Activated naive CD4-positive, alpha-beta T cell treated with Interleukin-2 at 50 U/mL for 16 hours (primary cell): ENCODE data around the gene SYTL3.
"Not testable (repeated sequence)": the region's sequence is repeated elsewhere in the genome, so short reads cannot be mapped to it uniquely, and the experiment has no call there.

Experiments
- DNase-seq: peaks from one replicate; pipeline ENCODE4 v3.0.0-alpha.2; 2020

The SYTL3 gene

DNA sequence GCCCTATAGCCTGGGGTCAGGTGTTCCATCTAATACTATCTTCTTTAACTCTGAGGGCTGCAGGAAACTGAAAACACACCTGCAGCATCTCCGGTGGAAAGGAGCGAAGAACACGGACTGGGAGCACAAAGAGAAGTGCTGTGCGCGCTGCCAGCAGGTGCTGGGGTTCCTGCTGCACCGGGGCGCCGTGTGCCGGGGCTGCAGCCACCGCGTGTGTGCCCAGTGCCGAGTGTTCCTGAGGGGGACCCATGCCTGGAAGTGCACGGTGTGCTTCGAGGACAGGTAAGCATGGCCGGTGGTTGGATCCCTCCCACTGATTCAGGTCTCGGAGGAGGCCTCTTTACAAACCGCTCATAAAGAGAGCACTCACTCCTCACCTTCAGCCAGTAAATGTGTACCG, 15.5 kb downstream of the SYTL3 start:
- DNase-seq: no peak

DNA sequence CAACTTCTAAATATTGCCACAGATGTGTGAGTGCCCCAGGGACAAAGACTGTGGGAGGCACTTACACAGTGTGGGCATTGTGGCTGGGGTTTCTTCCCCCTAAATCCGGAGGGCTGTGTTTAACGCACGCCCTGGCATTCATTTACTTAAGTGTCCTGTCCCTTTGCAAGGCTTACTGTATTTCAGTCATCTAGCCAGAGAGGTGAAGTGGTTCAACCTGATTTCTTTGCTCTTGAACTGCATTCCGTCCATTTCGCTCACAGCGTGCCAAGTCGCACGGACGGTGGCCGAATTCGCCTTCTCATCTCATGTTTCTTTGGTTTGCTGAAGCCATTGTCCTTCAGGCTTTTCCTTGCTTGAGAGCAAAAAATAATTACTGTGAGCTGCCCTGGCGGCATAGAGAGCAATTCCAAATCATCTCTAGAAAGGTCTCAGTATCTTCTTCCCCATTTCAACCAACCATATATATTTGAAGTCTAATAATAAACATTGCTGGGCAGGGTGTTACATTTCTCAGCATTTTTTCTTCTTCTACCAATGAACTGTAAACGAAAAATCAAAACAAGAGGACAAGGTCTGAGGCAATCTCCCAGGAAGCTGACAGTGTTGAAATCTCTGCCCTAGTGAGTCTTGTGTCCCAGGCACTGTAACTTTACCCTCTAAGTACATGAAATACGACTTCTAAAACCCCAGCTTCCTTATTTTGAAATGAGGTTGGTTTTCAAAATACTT, 16.9 kb downstream of the SYTL3 start:
- no peak for DNase-seq

DNA sequence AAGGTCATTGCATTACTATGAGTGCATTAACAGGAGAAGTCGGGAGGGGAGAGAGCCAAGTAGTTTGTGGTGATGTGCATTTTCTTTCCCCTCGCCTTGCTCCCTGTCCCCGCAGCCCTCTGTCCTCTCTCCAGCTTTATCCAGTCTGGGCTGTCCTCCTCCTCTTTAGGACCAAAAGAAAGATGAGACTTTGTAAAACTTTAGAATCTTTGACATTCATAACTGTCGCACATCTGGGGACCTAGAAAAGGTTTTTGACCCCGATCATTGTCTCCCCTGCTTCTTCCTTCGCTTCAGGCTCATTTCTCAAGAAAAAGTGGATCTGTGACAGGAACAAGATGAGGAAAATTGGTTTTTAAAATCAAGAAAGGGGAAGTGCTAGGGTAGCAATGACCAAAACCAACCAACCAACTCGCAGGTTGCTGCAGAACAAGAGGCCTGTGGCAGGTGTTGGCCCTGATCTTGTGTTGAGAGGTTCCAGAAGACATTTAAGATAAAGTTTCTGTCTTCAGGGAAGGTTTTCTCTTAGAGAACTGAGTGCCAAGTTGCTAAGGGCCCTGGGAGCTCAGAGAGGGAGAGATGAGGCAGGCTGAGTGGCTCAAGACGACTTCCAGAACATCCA, 17.6 kb downstream of the SYTL3 start:
- no peak for DNase-seq

DNA sequence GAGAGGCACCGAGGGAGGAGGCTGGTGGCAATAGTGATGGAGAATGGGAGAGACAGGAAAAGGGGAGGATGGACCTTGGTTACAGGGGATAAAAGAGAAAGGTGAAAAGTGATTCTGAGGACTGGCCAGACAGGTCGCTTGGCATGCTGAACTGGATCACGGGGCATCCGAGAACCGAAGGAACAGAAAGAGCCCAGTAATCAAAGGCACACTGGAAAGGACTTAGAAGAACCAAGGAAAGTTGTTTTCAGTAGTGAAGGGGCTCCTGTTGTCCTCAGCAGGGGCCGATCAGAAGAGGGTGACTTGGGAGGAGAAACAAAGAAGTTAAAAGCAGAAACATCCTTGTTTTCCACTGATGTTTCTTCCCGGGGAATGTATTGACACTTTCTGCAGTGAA, 18.9 kb downstream of the SYTL3 start:
- no peak for DNase-seq

DNA sequence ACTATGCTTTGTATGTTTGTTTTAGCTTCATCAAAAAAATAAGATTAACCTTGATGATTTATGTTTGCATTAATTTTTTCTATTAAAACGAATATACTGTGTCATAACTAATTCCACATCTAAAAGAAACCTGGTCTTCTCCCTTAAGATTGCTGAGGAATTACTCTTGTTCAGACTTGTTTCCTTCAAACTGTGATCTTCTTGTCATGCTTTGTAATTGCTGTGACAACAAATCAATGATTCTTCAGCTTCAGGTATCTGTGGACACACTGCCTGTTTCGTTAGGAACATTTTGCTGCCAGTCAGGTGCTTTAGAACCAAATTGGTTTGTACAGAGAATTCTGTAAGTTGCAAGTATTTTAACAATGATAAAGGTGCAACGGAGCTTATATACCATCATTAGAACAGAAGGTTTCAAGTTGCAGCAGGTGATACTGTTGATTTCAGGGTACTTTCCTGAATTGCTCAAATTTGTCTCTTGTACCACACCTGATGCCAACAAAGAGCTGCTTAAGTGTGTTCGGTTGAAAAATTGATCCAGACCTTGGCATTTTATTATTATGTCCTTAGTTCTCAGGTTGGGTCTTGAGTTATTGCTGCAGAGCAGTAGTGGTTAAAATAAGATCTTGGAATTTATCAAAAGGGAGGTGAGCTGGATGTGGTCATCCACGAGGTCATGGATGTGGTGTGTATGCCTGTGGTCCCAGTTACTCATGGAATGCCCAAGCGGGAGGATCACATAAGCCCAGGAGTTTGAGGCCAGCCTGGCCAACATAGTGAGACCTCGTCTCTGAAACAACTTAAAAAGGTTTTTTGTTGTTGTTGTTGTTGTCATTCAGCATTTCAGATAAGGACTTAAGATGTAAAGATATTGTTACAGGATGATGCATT, 19.5 kb downstream of the SYTL3 start:
- DNase-seq: no peak

DNA sequence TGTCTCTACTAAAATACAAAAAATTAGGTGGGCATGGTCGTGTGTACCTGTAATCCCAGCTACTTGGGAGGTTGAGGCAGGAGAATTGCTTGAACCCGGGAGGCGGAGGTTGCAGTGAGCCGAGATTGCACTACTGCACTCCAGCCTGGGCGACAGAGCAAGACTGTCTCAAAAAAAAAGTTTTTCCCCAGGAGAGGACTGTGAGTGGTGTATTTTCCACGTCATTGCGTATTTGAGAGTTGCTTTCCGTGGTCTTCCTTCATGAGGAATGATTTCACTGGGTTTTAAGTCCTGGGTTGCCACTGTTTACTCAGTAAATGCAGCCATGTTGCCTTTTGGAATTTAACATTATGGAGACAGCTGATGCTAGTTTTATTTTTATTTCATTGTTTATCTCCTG, 22.3 kb downstream of the SYTL3 start:
- not testable (repeated sequence) for DNase-seq

DNA sequence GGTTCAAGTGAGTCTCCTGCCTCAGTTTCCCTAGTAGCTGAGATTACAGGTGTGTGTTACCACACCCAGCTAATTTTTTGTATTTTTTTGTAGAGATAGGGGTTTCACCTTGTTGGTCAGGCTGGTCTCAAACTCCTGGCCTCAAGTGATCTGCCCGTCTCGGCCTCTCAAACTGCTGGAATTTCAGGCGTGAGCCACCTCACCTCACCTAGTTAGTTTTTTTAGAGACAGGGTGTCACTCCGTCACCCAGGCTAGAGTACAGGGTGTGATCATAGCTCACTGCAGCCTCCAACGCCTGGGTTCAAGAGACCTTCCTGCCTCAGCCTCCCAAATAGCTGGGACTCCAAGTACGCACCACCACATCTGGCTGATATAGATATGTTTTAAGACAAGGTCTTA, 22.9 kb downstream of the SYTL3 start:
- no peak for DNase-seq

DNA sequence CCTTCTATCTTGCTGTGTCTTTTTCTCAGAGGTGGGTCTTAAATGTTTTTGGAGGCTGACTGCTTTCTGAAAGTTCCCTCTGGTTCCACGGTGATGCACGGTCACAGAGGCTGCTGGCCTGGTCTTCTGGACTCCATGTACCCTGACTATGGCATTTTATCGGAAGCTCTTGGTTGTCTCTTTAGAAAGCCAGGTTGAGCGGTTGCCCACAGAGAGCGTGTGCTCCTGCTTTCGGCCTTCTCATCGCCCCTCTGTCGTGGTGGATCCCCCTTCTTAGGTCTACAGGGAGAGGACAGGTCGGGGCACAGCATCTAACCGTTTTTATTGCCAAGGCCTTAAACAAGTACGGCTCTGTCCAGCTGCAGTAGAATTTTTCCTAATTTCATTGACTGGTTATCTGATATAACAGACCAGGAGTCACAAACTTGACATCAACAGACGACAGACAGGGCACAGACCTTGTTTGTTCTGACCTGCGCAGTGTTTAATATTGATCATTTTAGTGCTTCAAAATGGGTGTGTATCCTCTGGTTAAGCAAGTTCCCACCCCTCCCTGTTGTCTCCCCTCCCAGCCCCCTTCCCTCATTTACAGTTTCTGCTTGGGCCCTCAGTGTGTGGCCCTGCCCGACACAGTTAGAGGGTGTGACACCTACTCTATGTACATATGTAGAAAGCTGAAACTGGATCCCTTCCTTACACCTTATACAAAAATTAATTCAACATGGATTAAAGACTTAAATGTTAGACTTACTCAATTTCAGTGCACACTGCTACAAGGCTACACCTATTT, 24.7 kb downstream of the SYTL3 start:
- no peak for DNase-seq

DNA sequence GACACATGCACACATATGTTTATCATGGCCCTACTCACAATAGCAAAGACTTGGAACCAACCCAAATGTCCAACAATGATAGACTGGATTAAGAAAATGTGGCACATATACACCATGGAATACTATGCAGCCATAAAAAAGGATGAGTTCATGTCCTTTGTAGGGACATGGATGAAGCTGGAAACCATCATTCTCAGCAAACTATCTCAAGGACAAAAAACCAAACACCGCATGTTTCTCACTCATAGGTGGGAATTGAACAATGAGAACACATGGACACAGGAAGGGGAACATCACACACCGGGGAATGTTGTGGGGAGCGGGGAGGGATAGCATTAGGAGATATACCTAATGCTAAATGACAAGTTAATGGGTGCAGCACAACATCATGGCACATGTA, 27.2 kb downstream of the SYTL3 start:
- DNase-seq: not testable (repeated sequence)

DNA sequence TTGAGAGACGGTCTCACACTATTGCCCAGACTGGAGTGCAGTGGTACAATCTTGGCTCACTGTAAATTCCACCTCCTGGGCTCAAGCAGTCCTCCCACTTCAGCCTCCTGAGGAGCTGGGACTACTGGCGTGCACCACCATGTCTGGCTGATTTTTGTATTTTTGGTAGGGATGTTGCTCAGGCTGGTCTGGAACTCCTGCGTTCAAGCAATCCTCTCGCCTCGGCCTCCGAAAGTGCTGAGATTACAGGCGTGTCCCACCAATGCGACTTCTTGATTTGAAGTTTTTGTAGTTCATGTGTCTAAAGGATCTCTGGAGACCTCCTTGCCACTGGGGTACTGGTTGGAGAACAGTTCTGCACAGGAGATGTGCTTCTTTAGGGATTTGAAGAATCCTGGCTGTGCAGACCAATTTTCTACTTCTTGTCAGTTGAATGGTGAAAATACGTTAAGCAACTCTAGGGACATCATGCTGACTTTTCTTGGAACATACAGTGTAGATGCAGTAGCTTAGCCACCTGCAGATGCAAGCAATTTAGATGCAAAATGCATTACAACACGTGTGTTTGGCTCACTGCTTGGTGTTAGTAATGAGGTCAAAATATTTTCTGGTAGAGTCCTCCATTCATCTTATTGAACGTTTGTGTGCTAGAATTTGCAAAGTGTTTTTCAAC, 28.2 kb downstream of the SYTL3 start:
- no peak for DNase-seq

DNA sequence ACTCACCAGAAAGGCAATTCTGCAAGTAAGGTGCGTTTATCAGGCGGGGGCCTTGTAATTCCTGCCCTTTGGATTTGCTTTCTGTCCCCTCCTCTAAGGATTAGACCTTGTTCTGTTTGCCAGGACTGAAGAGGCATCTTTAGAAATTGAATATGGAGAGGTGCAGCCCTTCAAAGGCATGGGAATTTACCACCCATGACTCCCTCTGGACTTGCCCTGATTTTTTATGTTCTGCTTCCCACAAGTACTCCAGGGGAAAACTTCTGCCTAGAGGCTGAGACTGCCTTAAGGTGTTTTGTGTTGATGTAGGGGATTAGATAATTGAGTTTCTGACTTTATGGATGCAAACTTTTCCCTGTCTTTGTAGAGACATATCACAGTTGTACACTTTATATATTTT, 30.2 kb downstream of the SYTL3 start:
- DNase-seq: no peak

DNA sequence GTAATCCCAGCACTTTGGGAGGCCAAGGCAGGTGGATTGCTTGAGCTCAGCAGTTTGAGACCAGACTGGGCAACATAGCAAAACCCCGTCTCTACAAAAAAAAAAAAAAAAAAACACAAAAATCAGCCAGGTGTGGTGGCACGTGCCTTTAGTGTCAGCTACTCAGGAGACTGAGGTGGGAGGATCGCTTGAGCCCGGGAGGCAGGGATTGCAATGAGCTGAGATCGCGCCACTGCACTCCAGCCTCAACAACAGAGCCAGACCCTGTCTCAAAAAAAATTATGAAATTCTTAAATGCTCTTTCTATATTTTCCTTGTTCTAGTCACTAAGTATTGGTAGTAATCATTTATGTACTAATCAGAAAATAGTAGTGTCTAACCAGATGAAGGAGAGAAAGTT, 30.6 kb downstream of the SYTL3 start:
- DNase-seq: no peak

DNA sequence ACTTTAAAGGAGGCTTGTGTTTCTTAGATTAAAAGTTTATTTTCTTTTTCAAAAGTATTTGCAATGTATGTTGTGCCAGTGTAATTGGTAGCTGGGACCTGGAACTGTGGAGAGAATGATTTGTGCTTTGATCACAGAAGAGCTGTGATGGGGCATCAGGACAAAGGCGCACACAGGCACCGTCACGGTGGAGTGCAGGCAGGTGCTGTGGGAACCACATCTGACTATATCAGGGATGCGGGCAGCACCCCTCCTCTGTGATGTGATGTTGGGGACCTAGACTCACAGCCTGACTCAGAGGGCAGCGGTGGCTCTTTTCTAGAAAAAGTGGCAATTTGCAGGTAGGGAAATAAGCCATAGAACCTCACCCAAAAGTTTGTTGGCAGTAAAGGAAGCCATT, 34.5 kb downstream of the SYTL3 start:
- no peak for DNase-seq

DNA sequence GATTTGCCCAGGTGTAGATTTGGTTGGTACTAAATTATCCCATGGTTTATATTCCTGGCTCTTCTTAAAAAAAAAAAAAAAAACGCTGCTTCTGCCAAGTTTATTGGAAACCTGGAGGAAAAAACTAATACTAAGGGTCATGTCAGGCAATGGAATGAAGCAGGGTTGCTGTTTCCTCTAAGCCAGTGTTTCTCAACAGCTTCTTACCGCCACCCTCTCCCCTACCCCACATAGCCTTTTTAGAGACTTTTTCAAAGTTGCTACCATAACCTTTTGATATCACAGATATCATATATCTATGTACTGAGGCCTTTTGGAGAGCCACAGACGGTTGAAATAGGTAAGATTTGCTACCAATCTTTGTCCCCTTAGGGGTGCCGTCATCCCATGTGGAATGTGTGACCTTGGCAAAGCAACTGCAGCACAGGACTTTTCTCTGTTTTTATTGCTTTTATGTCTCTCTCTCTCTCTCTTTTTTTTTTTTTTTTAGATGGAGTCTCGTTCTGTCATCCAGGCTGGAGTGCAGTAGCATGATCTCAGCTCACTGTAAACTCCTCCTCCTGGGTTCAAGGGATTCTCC, 35.0 kb downstream of the SYTL3 start:
- DNase-seq: no peak

DNA sequence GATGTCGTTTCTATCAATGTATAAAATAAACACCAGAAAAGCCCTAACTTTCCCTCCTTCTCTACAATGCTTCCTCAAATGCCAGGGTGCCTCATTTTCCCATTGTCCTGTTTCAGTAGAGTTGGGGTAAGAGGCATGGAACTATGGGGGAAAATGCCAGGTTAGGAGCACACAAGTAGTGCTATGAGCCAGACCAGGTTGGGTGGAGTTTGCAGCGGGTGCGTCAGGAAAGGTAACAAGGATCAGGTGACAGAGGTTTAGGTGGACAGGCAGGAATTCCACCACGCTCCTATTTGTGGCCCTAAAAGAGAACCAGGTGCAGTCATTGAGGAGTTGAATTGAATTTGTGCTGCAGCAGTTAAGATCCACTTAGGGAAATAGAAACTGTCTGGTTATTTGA, 36.5 kb downstream of the SYTL3 start:
- no peak for DNase-seq

DNA sequence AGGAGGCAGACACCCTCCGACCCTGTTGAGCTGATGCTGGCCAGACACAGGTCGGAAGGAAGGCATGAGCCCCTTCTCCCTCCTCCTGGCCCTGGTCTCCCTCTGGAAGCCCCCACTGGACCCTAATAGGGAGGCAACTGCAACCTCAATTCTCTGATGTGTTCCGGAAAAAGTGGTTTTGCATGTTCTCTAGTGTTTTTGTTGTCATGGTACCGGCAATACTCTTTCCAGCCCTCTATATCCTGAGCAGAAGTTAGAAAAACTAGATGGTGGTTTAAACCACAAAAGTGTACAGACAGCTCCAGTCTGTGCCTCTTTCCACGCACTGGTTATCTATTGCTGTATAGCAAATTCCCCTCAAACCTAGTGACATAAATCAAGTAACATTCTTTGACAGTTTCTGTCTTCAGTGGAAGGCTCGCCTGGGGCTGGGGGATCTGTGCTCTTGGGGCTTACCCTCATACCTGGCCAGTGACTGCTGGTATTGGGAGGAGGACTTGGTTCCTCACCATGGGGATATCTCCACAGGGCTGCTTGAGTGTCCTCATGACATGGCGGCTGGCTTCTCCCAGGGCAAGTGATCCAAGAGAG, 37.0 kb downstream of the SYTL3 start:
- DNase-seq: peak; percentile 31

DNA sequence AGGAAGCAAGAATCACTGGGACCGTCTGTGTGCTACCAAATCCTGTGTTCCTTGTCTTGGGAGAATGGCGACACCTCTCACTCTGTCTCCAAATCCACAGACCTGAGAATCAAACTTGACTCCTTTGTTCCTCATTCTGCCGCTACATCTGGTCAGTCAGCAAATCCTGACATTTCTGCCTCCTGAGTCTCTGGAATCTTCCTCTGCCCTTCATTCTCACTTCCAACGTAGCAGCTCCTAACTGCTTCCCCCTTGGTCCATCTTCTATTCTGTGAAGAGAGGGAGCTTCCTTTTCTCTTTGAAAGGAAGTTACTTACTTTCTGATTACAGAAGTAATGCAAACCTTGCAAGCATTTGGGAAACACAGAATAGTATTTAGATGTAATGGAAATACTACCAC, 37.7 kb downstream of the SYTL3 start:
- no peak for DNase-seq

DNA sequence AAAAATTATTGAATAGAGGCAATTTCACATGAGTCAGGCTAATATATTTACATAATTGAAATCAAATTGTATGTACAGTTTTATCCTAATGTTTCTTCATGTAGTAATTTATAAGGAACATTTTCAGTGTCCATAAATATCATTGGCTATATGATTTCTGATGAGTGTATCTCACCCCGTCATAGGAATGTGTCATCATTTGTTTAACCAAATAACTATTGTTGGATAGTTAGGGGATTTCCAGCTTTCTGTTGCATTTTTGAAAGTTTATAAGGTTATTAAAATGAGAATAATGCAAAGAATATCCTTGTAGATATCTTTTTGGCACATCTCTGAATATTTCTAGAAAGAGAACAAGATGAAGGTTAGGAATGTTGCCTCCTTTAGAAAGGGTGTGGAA, 39.0 kb downstream of the SYTL3 start:
- DNase-seq: no peak

DNA sequence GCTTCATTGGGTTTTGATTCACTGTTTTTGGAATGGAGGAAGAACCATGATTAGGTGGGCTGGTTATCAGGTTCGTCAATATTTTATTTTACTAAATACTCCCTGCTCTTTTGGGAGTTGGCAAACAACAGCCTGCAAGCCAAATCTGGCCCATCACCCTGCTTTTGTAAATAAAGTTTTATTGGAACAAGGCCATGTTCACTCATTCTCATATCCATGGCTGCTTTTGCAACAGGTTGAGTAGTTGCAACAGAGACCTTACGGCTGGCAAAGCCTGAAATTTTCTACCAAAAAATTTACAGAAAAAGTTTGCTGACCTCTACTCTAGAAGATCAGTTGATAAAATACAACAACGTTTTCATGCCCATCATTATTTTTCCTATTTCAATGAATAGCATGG, 45.1 kb downstream of the SYTL3 start:
- DNase-seq: no peak

DNA sequence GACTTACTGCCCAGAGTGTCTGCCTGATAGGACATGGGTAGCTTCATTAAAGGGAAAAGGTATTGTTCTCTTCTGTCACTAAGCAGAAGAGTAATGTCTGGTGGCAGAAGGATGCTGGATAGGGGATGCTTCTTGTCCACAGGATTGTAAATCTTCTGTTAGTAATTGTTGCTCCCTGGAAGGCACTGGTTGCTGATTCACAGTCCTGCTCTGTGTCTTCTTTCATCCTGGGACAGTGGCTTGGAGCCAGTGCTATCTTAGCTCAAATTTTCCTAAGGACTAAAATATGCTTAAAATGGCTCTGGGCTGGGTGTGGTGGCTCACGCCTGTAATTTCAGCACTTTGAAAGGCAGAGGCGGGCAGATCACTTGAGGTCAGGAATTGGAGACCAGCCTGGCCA, 48.0 kb downstream of the SYTL3 start:
- DNase-seq: no peak

DNA sequence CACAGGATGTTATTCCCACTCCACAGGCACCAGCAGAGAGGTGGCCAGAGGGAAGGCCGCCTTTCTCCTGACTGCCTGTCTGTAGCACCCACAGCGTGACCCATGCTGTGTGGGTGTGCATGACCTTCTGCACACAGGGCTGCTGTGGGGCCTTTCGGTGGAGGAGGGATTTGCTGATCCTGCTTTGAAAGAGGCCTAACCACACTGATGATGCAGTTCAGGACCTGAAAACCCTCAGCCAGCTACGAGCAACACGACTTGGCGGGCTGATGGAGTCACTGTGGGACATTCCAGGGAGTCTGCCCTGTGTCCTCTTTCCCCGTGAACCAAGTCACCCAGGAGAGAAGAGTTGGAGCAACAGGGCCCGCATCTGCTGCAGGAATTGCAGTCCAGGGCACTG, 49.1 kb downstream of the SYTL3 start:
- DNase-seq: no peak

DNA sequence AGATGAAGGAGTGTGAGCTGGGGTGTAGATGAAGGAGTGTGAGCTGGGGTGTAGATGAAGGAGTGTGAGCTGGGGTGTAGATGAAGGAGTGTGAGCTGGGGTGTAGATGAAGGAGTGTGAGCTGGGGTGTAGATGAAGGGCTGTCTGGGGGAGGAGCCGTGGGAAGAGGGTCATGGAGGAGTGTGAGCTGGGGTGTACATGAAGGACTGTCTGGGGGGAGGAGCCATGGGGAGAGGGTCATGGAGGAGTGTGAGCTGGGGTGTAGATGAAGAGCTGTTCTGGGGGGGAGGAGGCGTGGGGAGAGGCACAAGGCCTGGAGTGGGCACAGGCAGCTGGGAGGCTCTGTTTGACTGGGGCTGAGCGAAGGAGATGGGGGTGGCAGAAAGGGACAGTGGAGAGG, 51.4 kb downstream of the SYTL3 start:
- DNase-seq: not testable (repeated sequence)
